ENCODE results near the gene YWHAE. TPM values are rescaled to one million over a fixed set of nuclear protein-coding genes. Genes with fewer than 3 reads are reported as not detected.
"Not testable (repeated sequence)": the region's sequence is repeated elsewhere in the genome, so short reads cannot be mapped to it uniquely, and the experiment has no call there.

YWHAE gene
- total and polyA plus RNA-seq, 3 donors from 2014 or later = 649 to 749 (median 678) TPM

- intact Hi-C loops (cut with DNase I; ENCODE audit: low total_unique reads) = no loop called here
- 53 to 63% methylated on average over 2 of the region's 2 CpGs for WGBS, 2 donors
- H3K27ac ChIP-seq = no peak overlapping the region
- no peaks in the 10 kb centered on the region for H3K9me3 ChIP-seq
- DNase-seq = no peak
- no peaks in the 10 kb centered on the region for H3K27me3 ChIP-seq
- TF ChIP-seq CTCF (IDR thresholded peaks at IDR 0.05) (no peak), POLR2A (IDR thresholded peaks at IDR 0.05) (no peak)
- no peaks in the 10 kb centered on the region for H3K36me3 ChIP-seq (ENCODE audit: low read depth, missing control alignments)
- no peak overlapping the region for H3K4me3 ChIP-seq
- peaks cover 69% of the 10 kb centered on the region for H3K4me1 ChIP-seq
Observed at GRCh38 chr17:1386265-1386664, 13.8 kb downstream of the YWHAE start.

- Histone ChIP-seq H3K27ac (no peak overlapping the region), H3K9me3 (no peaks in the 10 kb centered on the region), H3K4me3 (no peak overlapping the region), H3K36me3 (ENCODE audit: low read depth, missing control alignments) (no peaks in the 10 kb centered on the region), H3K4me1 (peaks cover 69% of the 10 kb centered on the region), H3K27me3 (no peaks in the 10 kb centered on the region)
- WGBS, 2 donors = 40 to 48% methylated on average over 2 of the region's 2 CpGs
- intact Hi-C loops (cut with DNase I; ENCODE audit: low total_unique reads) = no loop called here
- no peak for DNase-seq
- no peak for TF ChIP-seq CTCF (IDR thresholded peaks at IDR 0.05)
- TF ChIP-seq POLR2A (IDR thresholded peaks at IDR 0.05) = no peak
Observed at GRCh38 chr17:1385861-1386260, 14.2 kb downstream of the YWHAE start.

- H3K27me3 ChIP-seq = no peaks in the 10 kb centered on the region
- WGBS, 2 donors = 0 to 10% methylated on average over 1 of the region's 1 CpG
- TF ChIP-seq POLR2A (IDR thresholded peaks at IDR 0.05) (no peak), CTCF (IDR thresholded peaks at IDR 0.05) (no peak)
- DNase-seq = no peak
- intact Hi-C loops (cut with DNase I; ENCODE audit: low total_unique reads) = no loop called here
- H3K4me3 ChIP-seq = no peak overlapping the region
- H3K4me1 ChIP-seq = peaks cover 69% of the 10 kb centered on the region
- H3K9me3 ChIP-seq = no peaks in the 10 kb centered on the region
- H3K36me3 ChIP-seq (ENCODE audit: low read depth, missing control alignments) = no peaks in the 10 kb centered on the region
- no peak overlapping the region for H3K27ac ChIP-seq
Observed at GRCh38 chr17:1384905-1385435, 15.1 kb downstream of the YWHAE start.

GRCh38 chr17:1379930-1380313, 20.1 kb downstream of the YWHAE start:
- WGBS, 2 donors = 52 to 67% methylated on average over 10 of the region's 10 CpGs
- no peak for DNase-seq
- no peaks in the 10 kb centered on the region for H3K9me3 ChIP-seq
- intact Hi-C loops (cut with DNase I; ENCODE audit: low total_unique reads) = no loop called here
- peak overlapping the region in 1 of 2 donors; percentile 41 for H3K27ac ChIP-seq
- H3K4me1 ChIP-seq = peaks cover 89% of the 10 kb centered on the region
- TF ChIP-seq POLR2A (IDR thresholded peaks at IDR 0.05) (no peak), CTCF (IDR thresholded peaks at IDR 0.05) (no peak)
- no peaks in the 10 kb centered on the region for H3K27me3 ChIP-seq
- no peaks in the 10 kb centered on the region for H3K36me3 ChIP-seq (ENCODE audit: low read depth, missing control alignments)
- no peak overlapping the region for H3K4me3 ChIP-seq

GRCh38 chr17:1379208-1379929, 20.7 kb downstream of the YWHAE start:
- no peak for TF ChIP-seq CTCF (IDR thresholded peaks at IDR 0.05)
- no peak for TF ChIP-seq POLR2A (IDR thresholded peaks at IDR 0.05)
- Histone ChIP-seq H3K4me3 (no peak overlapping the region), H3K4me1 (peaks cover 88% of the 10 kb centered on the region), H3K36me3 (ENCODE audit: low read depth, missing control alignments) (no peaks in the 10 kb centered on the region), H3K27me3 (no peaks in the 10 kb centered on the region), H3K27ac (peak overlapping the region in 1 of 2 donors; percentile 41), H3K9me3 (no peaks in the 10 kb centered on the region)
- intact Hi-C loops (cut with DNase I; ENCODE audit: low total_unique reads) = no loop called here
- DNase-seq = no peak
- WGBS, 2 donors = 50 to 65% methylated on average over 11 of the region's 11 CpGs

- H3K4me1 ChIP-seq = peaks cover 88% of the 10 kb centered on the region
- H3K27ac ChIP-seq; intact Hi-C loops (cut with DNase I; ENCODE audit: low total_unique reads); H3K9me3 ChIP-seq; H3K4me3 ChIP-seq; H3K27me3 ChIP-seq; H3K36me3 ChIP-seq (ENCODE audit: low read depth, missing control alignments): not testable (repeated sequence)
- DNase-seq = peak; percentile 13
- WGBS, 2 donors = 60 to 69% methylated on average over 10 of the region's 10 CpGs
Observed at GRCh38 chr17:1378476-1378860, 21.6 kb downstream of the YWHAE start.

Measured in testis (tissue), 3 donors.